HepG2 (cell line): ENCODE measurements around the gene ELMO2. TPM values are rescaled to one million over a fixed set of nuclear protein-coding genes. Genes with fewer than 3 reads are reported as not detected.

Experiments used
- ATAC-seq: fragments of 200-7000 bp; cut with Tn5 transposase; 3 replicates; pipeline ENCODE4 v1.9.1; 2020; ENCODE audit warnings: mild to moderate bottlenecking, moderate library complexity
- BruUV-seq: library from RNA; stranded (reverse); fragments of 400-500 nt; replicated peaks from 2 replicates; lab custom pipeline; 2021; lab: Mats Ljungman, UMichigan
- CTCF ChIA-PET: fragments of 300-600 bp; formaldehyde crosslinking; extraction: SDS; loops from one replicate; lab custom pipeline; 2021; ENCODE audit warnings: low total read pairs, inconsistent platforms, low intra/inter-chr PET ratio; lab: Yijun Ruan, JAX
- POLR2A ChIA-PET: fragments of 350-600 bp; sonication (Branson Sonifier 250); formaldehyde crosslinking; loops from one replicate; lab custom pipeline; 2020; ENCODE audit warnings: antibody characterized with exemption, inconsistent platforms; lab: Yijun Ruan, JAX
- DNase-seq: peaks from one replicate; pipeline ENCODE4 v3.0.0-alpha.2; 2015; ENCODE audit warnings: low spot score
- FAIRE-seq: peaks from 3 replicates; lab custom pipeline; 2011; peaks lifted over from hg19 to GRCh38; lab: Jason Lieb, UNC
- H2AFZ ChIP-seq: one replicate; pipeline ENCODE4 v1.6.1; 2011; ENCODE audit warnings: low read length, inconsistent platforms
- H3K27ac ChIP-seq: fragments of 300-600 bp; 3 replicates; pipeline ENCODE4 v1.8.0; 2011; ENCODE audit warnings: mixed run types, mild to moderate bottlenecking, mixed read lengths, low read length, inconsistent platforms; ENCODE audit not compliant: insufficient read depth; ENCODE audit errors: extremely low read length
- H3K27me3 ChIP-seq, 2 experiments: fragments of 200-600 bp in 1 of 2; 2 replicates in 1 of 2; 3 replicates in 1 of 2; pipeline versions ENCODE4 v1.6.0 to v1.8.0; 2011; ENCODE audit warnings: low read length in 2 of 2, mild to moderate bottlenecking in 2 of 2, moderate library complexity in 2 of 2, inconsistent platforms in 1 of 2; ENCODE audit not compliant: insufficient read depth in 2 of 2, control insufficient read depth in 1 of 2
- H3K36me3 ChIP-seq, 2 experiments: fragments of 200-600 bp in 1 of 2; replicated peaks in 1 of 2; 2 replicates in 1 of 2; 3 replicates in 1 of 2; pipeline versions ENCODE4 v1.5.1 to v1.8.0; 2011; ENCODE audit warnings: low read length in 2 of 2, inconsistent platforms in 1 of 2; ENCODE audit not compliant: insufficient read depth in 2 of 2, control insufficient read depth in 1 of 2
- H3K4me1 ChIP-seq: 2 replicates; pipeline ENCODE4 v1.5.1; 2012; ENCODE audit warnings: low read length, inconsistent platforms; ENCODE audit not compliant: insufficient read depth
- H3K4me2 ChIP-seq: 2 replicates; pipeline ENCODE4 v1.6.0; 2011; ENCODE audit warnings: low read depth, low read length, inconsistent platforms
- H3K4me3 ChIP-seq, 3 experiments: fragments of 200-600 bp in 1 of 3; sonication (generic), shearing (Covaris generic) in 1 of 3; replicated peaks in 1 of 3; 2 replicates each; pipeline ENCODE4 v1.5.1; 2011 to 2016; ENCODE audit warnings: low read length in 3 of 3, inconsistent platforms in 2 of 3, low read depth in 2 of 3, mild to moderate bottlenecking in 2 of 3, control low read depth in 1 of 3, mixed read lengths in 1 of 3; ENCODE audit not compliant: insufficient read depth in 1 of 3
- H3K79me2 ChIP-seq: one replicate; pipeline ENCODE4 v1.6.1; 2011; ENCODE audit warnings: low read length, inconsistent platforms; ENCODE audit not compliant: insufficient read depth
- H3K9ac ChIP-seq: 2 replicates; pipeline ENCODE4 v1.6.0; 2011; ENCODE audit warnings: mild to moderate bottlenecking, low read depth, low read length, inconsistent platforms; ENCODE audit not compliant: insufficient read depth
- H3K9me3 ChIP-seq: 2 replicates; pipeline ENCODE4 v1.5.1; 2012; ENCODE audit warnings: mild to moderate bottlenecking, low read length
- H4K20me1 ChIP-seq: 2 replicates; pipeline ENCODE4 v1.6.0; 2011; ENCODE audit warnings: inconsistent platforms, mild to moderate bottlenecking, low read length, moderate library complexity; ENCODE audit not compliant: insufficient read depth
- ELF3 ChIP-seq: IDR thresholded peaks from 2 replicates; pipeline ENCODE4 v1.6.1; 2016; ENCODE audit warnings: missing genetic modification reagents, missing compliant biosample characterization
- FOSL2 ChIP-seq: sonication (generic); formaldehyde crosslinking; IDR thresholded peaks from 2 replicates; pipeline ENCODE4 v1.4.0; 2020; ENCODE audit warnings: missing genetic modification reagents
- HNF4A ChIP-seq: sonication (generic); formaldehyde crosslinking; IDR thresholded peaks from 2 replicates; pipeline ENCODE4 v1.4.0; 2020; ENCODE audit warnings: missing genetic modification reagents
- HNF4G ChIP-seq, 2 experiments: sonication (generic) in 1 of 2; formaldehyde crosslinking in 1 of 2; IDR thresholded peaks; 2 replicates each; pipeline versions ENCODE4 v1.4.0 to v1.6.1; 2011 to 2020; ENCODE audit warnings: borderline replicate concordance in 2 of 2, low read depth in 2 of 2, mild to moderate bottlenecking in 2 of 2, low read length in 1 of 2, missing genetic modification reagents in 1 of 2, moderate library complexity in 1 of 2
- MIER2 ChIP-seq: IDR thresholded peaks from 2 replicates; pipeline ENCODE4 v1.6.1; 2016; ENCODE audit warnings: missing biosample characterization, missing genetic modification reagents
- NFE2 ChIP-seq: sonication (generic); formaldehyde crosslinking; IDR thresholded peaks from 2 replicates; pipeline ENCODE4 v1.4.0; 2020; ENCODE audit warnings: missing genetic modification reagents
- NR2F1 ChIP-seq, 2 experiments: fragments of 450-650 bp in 1 of 2; formaldehyde crosslinking in 1 of 2; IDR thresholded peaks; 2 replicates each; pipeline versions ENCODE4 v1.5.0 to v1.6.1; 2016 to 2020; ENCODE audit warnings: mild to moderate bottlenecking in 1 of 2, missing compliant biosample characterization in 1 of 2, missing genetic modification reagents in 1 of 2, moderate library complexity in 1 of 2
- PAXIP1 ChIP-seq: sonication (generic); formaldehyde crosslinking; conservative IDR thresholded peaks from 2 replicates; pipeline ENCODE4 v1.4.0; 2020; ENCODE audit warnings: mild to moderate bottlenecking, missing genetic modification reagents, moderate library complexity
- SIX1 ChIP-seq: sonication (generic); formaldehyde crosslinking; IDR thresholded peaks from 2 replicates; pipeline ENCODE4 v1.4.0; 2020; ENCODE audit warnings: missing genetic modification reagents, borderline replicate concordance
- SKI ChIP-seq: fragments of 450-650 bp; IDR thresholded peaks from one replicate; pipeline ENCODE4 v1.6.1; 2018; ENCODE audit warnings: mild to moderate bottlenecking; ENCODE audit not compliant: partially characterized antibody
- SOX6 ChIP-seq, 2 experiments: fragments of 450-650 bp in 1 of 2; sonication (generic) in 1 of 2; formaldehyde crosslinking in 1 of 2; IDR thresholded peaks; 2 replicates each; pipeline versions ENCODE4 v1.4.0 to v1.6.1; 2017 to 2020; ENCODE audit warnings: antibody characterized with exemption in 1 of 2, mild to moderate bottlenecking in 1 of 2, missing genetic modification reagents in 1 of 2
- ZMYM4 ChIP-seq: sonication (generic); formaldehyde crosslinking; IDR thresholded peaks from 2 replicates; pipeline ENCODE4 v1.8.1; 2023; ENCODE audit warnings: mild to moderate bottlenecking, missing genetic modification reagents
- ZNF121 ChIP-seq: sonication (generic); formaldehyde crosslinking; IDR thresholded peaks from 2 replicates; pipeline ENCODE4 v1.5.0; 2020; ENCODE audit warnings: mild to moderate bottlenecking, missing genetic modification reagents
- ZNF205 ChIP-seq: IDR thresholded peaks from 2 replicates; pipeline ENCODE4 v1.6.1; 2018; ENCODE audit warnings: missing biosample characterization, missing genetic modification reagents
- ZNF263 ChIP-seq: sonication (generic); formaldehyde crosslinking; IDR thresholded peaks from 2 replicates; pipeline ENCODE4 v1.4.0; 2020; ENCODE audit warnings: missing genetic modification reagents
- ZNF33B ChIP-seq: sonication (generic); formaldehyde crosslinking; IDR thresholded peaks from 2 replicates; pipeline ENCODE4 v1.5.1; 2020; ENCODE audit warnings: mild to moderate bottlenecking, missing genetic modification reagents
- ZNF710 ChIP-seq: sonication (generic); formaldehyde crosslinking; IDR thresholded peaks from 2 replicates; pipeline ENCODE4 v1.5.0; 2020; ENCODE audit warnings: mild to moderate bottlenecking, missing genetic modification reagents, borderline replicate concordance
- ZNF768 ChIP-seq: sonication (generic); formaldehyde crosslinking; IDR thresholded peaks from 2 replicates; pipeline ENCODE4 v1.4.0; 2020; ENCODE audit warnings: missing genetic modification reagents
- ZNF883 ChIP-seq: sonication (generic); formaldehyde crosslinking; IDR thresholded peaks from 2 replicates; pipeline ENCODE4 v1.5.1; 2020; ENCODE audit warnings: mild to moderate bottlenecking, missing genetic modification reagents; ENCODE audit errors: not compliant biosample characterization
- WGBS: methylation state at CpG from one replicate; pipeline ENCODE4 v1.1.6; 2017; ENCODE audit warnings: low lambda C conversion rate; 5-methylcytosine and 5-hydroxymethylcytosine counted together
- in situ Hi-C: cut with HindIII; loops from 2 replicates; pipeline ENCODE4 v1.10.0; 2017; ENCODE audit warnings: low pct_unique_long_range_greater_than_20kb; ENCODE audit not compliant: extremely low pct_ligation_motif_present
- intact Hi-C: fragments of 100-400 bp; cut with micrococcal nuclease; formaldehyde crosslinking; loops from one replicate; pipeline ENCODE4 v1.10.0; 2022; ENCODE audit not compliant: unreplicated experiment
- polyA plus RNA-seq, 8 experiments: library from polyadenylated mRNA; depleted of rRNA in 3 of 8; stranded (reverse) in 7 of 8; unstranded in 1 of 8; fragments of >200 nt; fragmentation: Illumina TruSeq in 4 of 8; extraction: Trizol in 4 of 8; gene quantifications; 2 replicates each; pipeline versions ENCODE4 v1.2.1 to v1.2.3, GENCODE V29; 2011 to 2016; ENCODE audit warnings: low read depth in 4 of 8, missing spikeins in 1 of 8, mixed read lengths in 1 of 8; ENCODE audit not compliant: insufficient read depth in 1 of 8
- total RNA-seq, 5 experiments: library from RNA; depleted of rRNA; stranded (reverse); fragments of >200 nt; fragmentation: Illumina TruSeq; extraction: Trizol; gene quantifications; 2 replicates each; pipeline ENCODE4 v1.2.3, GENCODE V29; 2016; ENCODE audit warnings: low read depth in 1 of 5

ELMO2 gene
- total and polyA plus RNA-seq, 2 of the 13 experiments (the other 11 are each of a cell fraction or from before 2014, with no cell fraction given) = 30.6 to 35.7 TPM

GRCh38 chr20:46408281-46408731 is 1.9 kb upstream of the ELMO2 start:
- no TSS peak for BruUV-seq
- DNase-seq (peak; percentile 71), FAIRE-seq (peak; percentile 73), ATAC-seq (no peak)
- ChIA-PET CTCF (no interaction called here), POLR2A (interaction anchor here (1.1 to 1.3 kb wide), 2 partner anchors 22 to 300 kb away, joined by 3 read pairs; no protein-coding TSS in a partner anchor)
- Histone ChIP-seq H3K9me3 (no peaks in the 10 kb centered on the region), H3K4me3 (peak overlapping the region in 2 of 3 experiments; percentile 90 to 98; a peak in 3 of 6 replicates), H3K36me3 (no peaks in the 10 kb centered on the region), H3K9ac (no peak overlapping the region), H3K79me2 (peaks cover 20% of the 10 kb centered on the region), H3K27me3 (no peaks in the 10 kb centered on the region; a peak in 1 of 5 replicates), H2AFZ (no peak overlapping the region), H3K4me1 (peaks cover 74% of the 10 kb centered on the region), H4K20me1 (peaks cover 5% of the 10 kb centered on the region; the same call in 1 of the 2 replicates), H3K27ac (peak overlapping the region; percentile 20), H3K4me2 (peak overlapping the region; percentile 93)
- WGBS = 0% methylated on average over 5 of the region's 5 CpGs
- in situ Hi-C loops = no loop called here
- intact Hi-C loops = loop anchor here (1.0 kb wide), 1 partner anchor 100 kb away; the partner anchor contains the start of gene CDH22
- TF ChIP-seq NFE2 (CRISPR knock-in tag) = no peak
- no peak for TF ChIP-seq ZNF710 (CRISPR knock-in tag)
- peak; percentile 52; the same call in 1 of the 2 replicates for TF ChIP-seq PAXIP1
- TF ChIP-seq ZNF33B = 0 out of 2 replicates have a peak, but pooled peaks have one; percentile 40
- peak; percentile 45; the same call in 1 of the 2 replicates for TF ChIP-seq MIER2 (CRISPR knock-in tag)
- peak; percentile 35; the same call in 1 of the 2 replicates for TF ChIP-seq HNF4G (IDR thresholded peaks at IDR 0.05; ENCODE audit: borderline replicate concordance, low read depth, low read length)
- TF ChIP-seq HNF4G (CRISPR knock-in tag; IDR thresholded peaks at IDR 0.05; ENCODE audit: borderline replicate concordance, low read depth) = peak; percentile 21; the same call in 1 of the 2 replicates
- TF ChIP-seq NR2F1 (CRISPR knock-in tag; IDR thresholded peaks at IDR 0.05) = 0 out of 4 replicates have a peak, but pooled peaks of 1 of the 2 experiments have one; percentile 14
- TF ChIP-seq ZNF768 (CRISPR knock-in tag) = peak; percentile 89; the same call in 1 of the 2 replicates
- TF ChIP-seq ELF3 (CRISPR knock-in tag) = 0 out of 2 replicates have a peak, but pooled peaks have one; percentile 15
- peak; percentile 69 for TF ChIP-seq FOSL2
- TF ChIP-seq ZMYM4 (CRISPR knock-in tag) = peak; percentile 26; the same call in 1 of the 2 replicates
- TF ChIP-seq ZNF263 (CRISPR knock-in tag) = peak; percentile 55; the same call in 1 of the 2 replicates
- TF ChIP-seq SKI = peak; percentile 41
- no peak; the same call in 1 of the 2 replicates for TF ChIP-seq ZNF205 (CRISPR knock-in tag)
- TF ChIP-seq SOX6 (IDR thresholded peaks at IDR 0.05) = no peak
- TF ChIP-seq SOX6 (CRISPR knock-in tag; IDR thresholded peaks at IDR 0.05) = peak; percentile 32; the same call in 1 of the 2 replicates
- TF ChIP-seq SIX1 (CRISPR knock-in tag) = no peak
- peak; percentile 63 for TF ChIP-seq HNF4A (CRISPR knock-in tag)
- TF ChIP-seq ZNF121 (CRISPR knock-in tag) = peak; percentile 97
- peak; percentile 51 for TF ChIP-seq ZNF883 (CRISPR knock-in tag)
